Measurements from ENCODE around the gene IGF1R.

Gene IGF1R

GRCh38 chr15:98900356-98900755 lies 252.0 kb downstream of the IGF1R start:
- H3K27ac ChIP-seq (replicated peaks) = peak overlapping the region; percentile 74
- no peak for DNase-seq (ENCODE audit: low read depth in 1 of 2, low spot score in 1 of 2)
- no peak for TF ChIP-seq SPI1 (IDR thresholded peaks at IDR 0.05; ENCODE audit: borderline replicate concordance, low read depth)
- no peak for TF ChIP-seq CTCF (IDR thresholded peaks at IDR 0.05; ENCODE audit: insufficient read depth, low read length)
- TF ChIP-seq REST (IDR thresholded peaks at IDR 0.05; ENCODE audit: insufficient replicate concordance, low read depth) = no peak
- no peak for TF ChIP-seq GABPA (IDR thresholded peaks at IDR 0.05; ENCODE audit: low read depth)
- no peak for TF ChIP-seq POLR2AphosphoS5 (IDR thresholded peaks at IDR 0.05; ENCODE audit: low read depth)
- no peaks in the 10 kb centered on the region for H3K27me3 ChIP-seq (ENCODE audit: insufficient read depth, poor library complexity, severe bottlenecking)
- no peak overlapping the region for H3K4me3 ChIP-seq (replicated peaks; ENCODE audit: insufficient read depth, low read length)

GRCh38 chr15:98901434-98902072 lies 253.2 kb downstream of the IGF1R start:
- Histone ChIP-seq H3K27ac (replicated peaks) (peak overlapping the region; percentile 74), H3K4me3 (replicated peaks; ENCODE audit: insufficient read depth, low read length) (no peak overlapping the region), H3K27me3 (ENCODE audit: insufficient read depth, poor library complexity, severe bottlenecking) (no peaks in the 10 kb centered on the region)
- peak in 1 of 2 experiments; percentile 37 for DNase-seq (ENCODE audit: low read depth in 1 of 2, low spot score in 1 of 2)
- TF ChIP-seq REST (IDR thresholded peaks at IDR 0.05; ENCODE audit: insufficient replicate concordance, low read depth) (no peak), POLR2AphosphoS5 (IDR thresholded peaks at IDR 0.05; ENCODE audit: low read depth) (no peak)

GRCh38 chr15:98902931-98903330 lies 254.6 kb downstream of the IGF1R start:
- DNase-seq (ENCODE audit: low read depth in 1 of 2, low spot score in 1 of 2) = peak in 1 of 2 experiments; percentile 41
- peak overlapping the region; percentile 58 for H3K27ac ChIP-seq (replicated peaks)
- no peaks in the 10 kb centered on the region for H3K27me3 ChIP-seq (ENCODE audit: insufficient read depth, poor library complexity, severe bottlenecking)
- no peak for TF ChIP-seq REST (IDR thresholded peaks at IDR 0.05; ENCODE audit: insufficient replicate concordance, low read depth)
- TF ChIP-seq SPI1 (IDR thresholded peaks at IDR 0.05; ENCODE audit: borderline replicate concordance, low read depth) = no peak
- no peak for TF ChIP-seq POLR2AphosphoS5 (IDR thresholded peaks at IDR 0.05; ENCODE audit: low read depth)
- TF ChIP-seq CTCF (IDR thresholded peaks at IDR 0.05; ENCODE audit: insufficient read depth, low read length) = no peak
- no peak for TF ChIP-seq GABPA (IDR thresholded peaks at IDR 0.05; ENCODE audit: low read depth)
- H3K4me3 ChIP-seq (replicated peaks; ENCODE audit: insufficient read depth, low read length) = no peak overlapping the region
